HepG2 (cell line): ENCODE measurements around the gene EEFSEC. TPM values are rescaled to one million over a fixed set of nuclear protein-coding genes. Genes with fewer than 3 reads are reported as not detected.

ENCODE experiments used
- ATAC-seq: fragments of 200-7000 bp; cut with Tn5 transposase; 3 replicates; pipeline ENCODE4 v1.9.1; 2020; ENCODE audit warnings: mild to moderate bottlenecking, moderate library complexity
- BruUV-seq: library from RNA; stranded (reverse); fragments of 400-500 nt; replicated peaks from 2 replicates; lab custom pipeline; 2021; lab: Mats Ljungman, UMichigan
- CTCF ChIA-PET: fragments of 300-600 bp; formaldehyde crosslinking; extraction: SDS; loops from one replicate; lab custom pipeline; 2021; ENCODE audit warnings: low total read pairs, inconsistent platforms, low intra/inter-chr PET ratio; lab: Yijun Ruan, JAX
- POLR2A ChIA-PET: fragments of 350-600 bp; sonication (Branson Sonifier 250); formaldehyde crosslinking; loops from one replicate; lab custom pipeline; 2020; ENCODE audit warnings: antibody characterized with exemption, inconsistent platforms; lab: Yijun Ruan, JAX
- DNase-seq: peaks from one replicate; pipeline ENCODE4 v3.0.0-alpha.2; 2015; ENCODE audit warnings: low spot score
- FAIRE-seq: peaks from 3 replicates; lab custom pipeline; 2011; peaks lifted over from hg19 to GRCh38; lab: Jason Lieb, UNC
- H2AFZ ChIP-seq: one replicate; pipeline ENCODE4 v1.6.1; 2011; ENCODE audit warnings: low read length, inconsistent platforms
- H3K27ac ChIP-seq: fragments of 300-600 bp; 3 replicates; pipeline ENCODE4 v1.8.0; 2011; ENCODE audit warnings: mixed run types, mild to moderate bottlenecking, mixed read lengths, low read length, inconsistent platforms; ENCODE audit not compliant: insufficient read depth; ENCODE audit errors: extremely low read length
- H3K27me3 ChIP-seq, 2 experiments: fragments of 200-600 bp in 1 of 2; 2 replicates in 1 of 2; 3 replicates in 1 of 2; pipeline versions ENCODE4 v1.6.0 to v1.8.0; 2011; ENCODE audit warnings: low read length in 2 of 2, mild to moderate bottlenecking in 2 of 2, moderate library complexity in 2 of 2, inconsistent platforms in 1 of 2; ENCODE audit not compliant: insufficient read depth in 2 of 2, control insufficient read depth in 1 of 2
- H3K36me3 ChIP-seq, 2 experiments: fragments of 200-600 bp in 1 of 2; replicated peaks in 1 of 2; 2 replicates in 1 of 2; 3 replicates in 1 of 2; pipeline versions ENCODE4 v1.5.1 to v1.8.0; 2011; ENCODE audit warnings: low read length in 2 of 2, inconsistent platforms in 1 of 2; ENCODE audit not compliant: insufficient read depth in 2 of 2, control insufficient read depth in 1 of 2
- H3K4me1 ChIP-seq: 2 replicates; pipeline ENCODE4 v1.5.1; 2012; ENCODE audit warnings: low read length, inconsistent platforms; ENCODE audit not compliant: insufficient read depth
- H3K4me2 ChIP-seq: 2 replicates; pipeline ENCODE4 v1.6.0; 2011; ENCODE audit warnings: low read depth, low read length, inconsistent platforms
- H3K4me3 ChIP-seq, 3 experiments: fragments of 200-600 bp in 1 of 3; sonication (generic), shearing (Covaris generic) in 1 of 3; replicated peaks in 1 of 3; 2 replicates each; pipeline ENCODE4 v1.5.1; 2011 to 2016; ENCODE audit warnings: low read length in 3 of 3, inconsistent platforms in 2 of 3, low read depth in 2 of 3, mild to moderate bottlenecking in 2 of 3, control low read depth in 1 of 3, mixed read lengths in 1 of 3; ENCODE audit not compliant: insufficient read depth in 1 of 3
- H3K79me2 ChIP-seq: one replicate; pipeline ENCODE4 v1.6.1; 2011; ENCODE audit warnings: low read length, inconsistent platforms; ENCODE audit not compliant: insufficient read depth
- H3K9ac ChIP-seq: 2 replicates; pipeline ENCODE4 v1.6.0; 2011; ENCODE audit warnings: mild to moderate bottlenecking, low read depth, low read length, inconsistent platforms; ENCODE audit not compliant: insufficient read depth
- H3K9me3 ChIP-seq: 2 replicates; pipeline ENCODE4 v1.5.1; 2012; ENCODE audit warnings: mild to moderate bottlenecking, low read length
- H4K20me1 ChIP-seq: 2 replicates; pipeline ENCODE4 v1.6.0; 2011; ENCODE audit warnings: inconsistent platforms, mild to moderate bottlenecking, low read length, moderate library complexity; ENCODE audit not compliant: insufficient read depth
- ATAD3A ChIP-seq: sonication (generic); formaldehyde crosslinking; IDR thresholded peaks from 2 replicates; pipeline ENCODE4 v1.4.0; 2020; ENCODE audit warnings: missing genetic modification reagents
- DR1 ChIP-seq: sonication (generic); formaldehyde crosslinking; IDR thresholded peaks from 2 replicates; pipeline ENCODE4 v1.8.0; 2021; ENCODE audit warnings: mild to moderate bottlenecking, missing genetic modification reagents, inconsistent platforms
- FOSL2 ChIP-seq: sonication (generic); formaldehyde crosslinking; IDR thresholded peaks from 2 replicates; pipeline ENCODE4 v1.4.0; 2020; ENCODE audit warnings: missing genetic modification reagents
- KLF16 ChIP-seq, 2 experiments: sonication (generic) in 1 of 2; formaldehyde crosslinking in 1 of 2; IDR thresholded peaks; 2 replicates each; pipeline versions ENCODE4 v1.6.1 to v1.8.0; 2016 to 2023; ENCODE audit warnings: missing genetic modification reagents in 2 of 2, missing compliant biosample characterization in 1 of 2
- MBD4 ChIP-seq: IDR thresholded peaks from 2 replicates; pipeline ENCODE4 v1.6.1; 2012; ENCODE audit warnings: low read length, inconsistent platforms, borderline replicate concordance
- REL ChIP-seq: sonication (generic); formaldehyde crosslinking; conservative IDR thresholded peaks from 2 replicates; pipeline ENCODE4 v1.8.0; 2022; ENCODE audit warnings: mild to moderate bottlenecking, missing genetic modification reagents, moderate library complexity
- SPEN ChIP-seq: sonication (generic); formaldehyde crosslinking; IDR thresholded peaks from 2 replicates; pipeline ENCODE4 v1.5.1; 2020; ENCODE audit warnings: low read depth, mild to moderate bottlenecking, missing genetic modification reagents
- TAF1 ChIP-seq: sonication (generic); formaldehyde crosslinking; IDR thresholded peaks from 2 replicates; pipeline ENCODE4 v1.4.0; 2020; ENCODE audit warnings: missing genetic modification reagents
- TRIM24 ChIP-seq: sonication (generic); formaldehyde crosslinking; IDR thresholded peaks from 2 replicates; pipeline ENCODE4 v1.8.0; 2022; ENCODE audit warnings: mild to moderate bottlenecking, missing genetic modification reagents
- ZMYM4 ChIP-seq: sonication (generic); formaldehyde crosslinking; IDR thresholded peaks from 2 replicates; pipeline ENCODE4 v1.8.1; 2023; ENCODE audit warnings: mild to moderate bottlenecking, missing genetic modification reagents
- ZNF343 ChIP-seq: sonication (generic); formaldehyde crosslinking; IDR thresholded peaks from 2 replicates; pipeline ENCODE4 v1.4.0; 2020; ENCODE audit warnings: mild to moderate bottlenecking, missing genetic modification reagents
- ZNF546 ChIP-seq: sonication (generic); formaldehyde crosslinking; conservative IDR thresholded peaks from 2 replicates; pipeline ENCODE4 v1.8.1; 2023; ENCODE audit warnings: mild to moderate bottlenecking, missing genetic modification reagents
- WGBS: methylation state at CpG from one replicate; pipeline ENCODE4 v1.1.6; 2017; ENCODE audit warnings: low lambda C conversion rate; 5-methylcytosine and 5-hydroxymethylcytosine counted together
- in situ Hi-C: cut with HindIII; loops from 2 replicates; pipeline ENCODE4 v1.10.0; 2017; ENCODE audit warnings: low pct_unique_long_range_greater_than_20kb; ENCODE audit not compliant: extremely low pct_ligation_motif_present
- intact Hi-C: fragments of 100-400 bp; cut with micrococcal nuclease; formaldehyde crosslinking; loops from one replicate; pipeline ENCODE4 v1.10.0; 2022; ENCODE audit not compliant: unreplicated experiment
- polyA plus RNA-seq, 8 experiments: library from polyadenylated mRNA; depleted of rRNA in 3 of 8; stranded (reverse) in 7 of 8; unstranded in 1 of 8; fragments of >200 nt; fragmentation: Illumina TruSeq in 4 of 8; extraction: Trizol in 4 of 8; gene quantifications; 2 replicates each; pipeline versions ENCODE4 v1.2.1 to v1.2.3, GENCODE V29; 2011 to 2016; ENCODE audit warnings: low read depth in 4 of 8, missing spikeins in 1 of 8, mixed read lengths in 1 of 8; ENCODE audit not compliant: insufficient read depth in 1 of 8
- total RNA-seq, 5 experiments: library from RNA; depleted of rRNA; stranded (reverse); fragments of >200 nt; fragmentation: Illumina TruSeq; extraction: Trizol; gene quantifications; 2 replicates each; pipeline ENCODE4 v1.2.3, GENCODE V29; 2016; ENCODE audit warnings: low read depth in 1 of 5
- TF ChIP-seq, protein P1 (sequence below): IDR thresholded peaks from 2 replicates; pipeline ENCODE4 v1.6.1; 2016; ENCODE audit warnings: mild to moderate bottlenecking, missing biosample characterization, missing genetic modification reagents
- TF ChIP-seq, protein P2 (sequence below): IDR thresholded peaks from 2 replicates; pipeline ENCODE4 v1.4.0; 2020; ENCODE audit warnings: mild to moderate bottlenecking, missing genetic modification reagents
- TF ChIP-seq, protein P3 (sequence below): sonication (generic); formaldehyde crosslinking; IDR thresholded peaks from 2 replicates; pipeline ENCODE4 v1.5.0; 2020; ENCODE audit warnings: missing genetic modification reagents, mild to moderate bottlenecking, borderline replicate concordance
- TF ChIP-seq, protein P4 (sequence below): sonication (generic); formaldehyde crosslinking; IDR thresholded peaks from 2 replicates; pipeline ENCODE4 v1.4.0; 2020; ENCODE audit warnings: missing genetic modification reagents
- TF ChIP-seq, protein P5 (sequence below): sonication (generic); formaldehyde crosslinking; IDR thresholded peaks from 2 replicates; pipeline ENCODE4 v1.4.0; 2020; ENCODE audit warnings: missing genetic modification reagents, borderline replicate concordance

EEFSEC gene
- total and polyA plus RNA-seq, 2 of the 13 experiments (the other 11 are each of a cell fraction or from before 2014, with no cell fraction given): 6.4 to 24.2 TPM

DNA sequence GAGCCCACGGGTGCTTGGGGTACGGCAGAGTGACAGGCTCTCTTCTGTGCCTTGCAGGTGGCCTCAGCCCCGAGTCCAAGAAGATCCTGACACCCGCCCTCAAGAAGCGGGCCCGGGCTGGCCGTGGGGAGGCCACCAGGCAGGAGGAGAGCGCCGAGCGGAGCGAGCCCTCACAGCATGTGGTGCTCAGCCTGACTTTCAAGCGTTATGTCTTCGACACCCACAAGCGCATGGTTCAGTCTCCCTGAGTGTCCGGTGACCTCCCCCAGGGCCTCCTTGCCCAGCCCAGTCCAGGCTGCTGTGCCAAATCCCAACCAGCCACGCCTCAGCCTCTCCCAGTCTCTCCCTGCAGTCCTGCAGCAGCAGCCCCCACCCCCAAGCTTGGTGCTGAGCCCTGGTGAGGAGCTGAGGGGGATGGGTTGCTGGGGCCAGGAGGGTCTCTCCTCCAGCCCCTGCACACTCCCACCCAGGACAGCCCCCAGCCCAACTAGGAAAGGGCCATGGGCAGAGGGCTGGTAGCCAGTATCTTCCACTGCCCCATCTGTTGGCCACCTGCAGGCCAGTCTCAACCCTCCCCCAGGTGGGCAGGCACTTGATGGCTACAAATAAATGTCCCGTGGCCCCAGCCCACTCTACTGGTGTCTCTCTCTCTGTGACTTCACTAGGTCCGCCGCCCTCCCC, 254.9 kb downstream of the EEFSEC start:
- Histone ChIP-seq H3K4me3 (no peak overlapping the region), H2AFZ (no peak overlapping the region), H3K36me3 (peaks cover 1 to 6% of the 10 kb centered on the region in 2 experiments; a peak in 1 of 5 replicates), H3K4me1 (peaks cover 6% of the 10 kb centered on the region), H3K79me2 (no peaks in the 10 kb centered on the region), H3K27ac (no peak overlapping the region), H3K9ac (no peak overlapping the region), H3K27me3 (no peaks in the 10 kb centered on the region), H3K9me3 (no peaks in the 10 kb centered on the region), H3K4me2 (no peak overlapping the region), H4K20me1 (no peaks in the 10 kb centered on the region)
- BruUV-seq: no TSS peak
- ChIA-PET CTCF (no interaction called here), POLR2A (no interaction called here)
- FAIRE-seq (no peak), ATAC-seq (no peak), DNase-seq (no peak)
- in situ Hi-C loops: no loop called here
- intact Hi-C loops: no loop called here
- WGBS: 93% methylated on average over 3 of the region's 19 CpGs
- TF ChIP-seq SPEN: no peak
- TF ChIP-seq TAF1: no peak
- no peak for TF ChIP-seq DR1 (CRISPR knock-in tag)
- no peak for TF ChIP-seq ZNF546 (CRISPR knock-in tag)
- TF ChIP-seq KLF16 (CRISPR knock-in tag; IDR thresholded peaks at IDR 0.05): no peak
- TF ChIP-seq FOSL2 (CRISPR knock-in tag): no peak
- TF ChIP-seq TRIM24 (CRISPR knock-in tag): no peak
- TF ChIP-seq, protein P1, sequence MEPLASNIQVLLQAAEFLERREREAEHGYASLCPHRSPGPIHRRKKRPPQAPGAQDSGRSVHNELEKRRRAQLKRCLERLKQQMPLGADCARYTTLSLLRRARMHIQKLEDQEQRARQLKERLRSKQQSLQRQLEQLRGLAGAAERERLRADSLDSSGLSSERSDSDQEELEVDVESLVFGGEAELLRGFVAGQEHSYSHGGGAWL: no peak
- TF ChIP-seq ZNF343 (CRISPR knock-in tag): no peak
- no peak for TF ChIP-seq MBD4
- TF ChIP-seq, protein P2, sequence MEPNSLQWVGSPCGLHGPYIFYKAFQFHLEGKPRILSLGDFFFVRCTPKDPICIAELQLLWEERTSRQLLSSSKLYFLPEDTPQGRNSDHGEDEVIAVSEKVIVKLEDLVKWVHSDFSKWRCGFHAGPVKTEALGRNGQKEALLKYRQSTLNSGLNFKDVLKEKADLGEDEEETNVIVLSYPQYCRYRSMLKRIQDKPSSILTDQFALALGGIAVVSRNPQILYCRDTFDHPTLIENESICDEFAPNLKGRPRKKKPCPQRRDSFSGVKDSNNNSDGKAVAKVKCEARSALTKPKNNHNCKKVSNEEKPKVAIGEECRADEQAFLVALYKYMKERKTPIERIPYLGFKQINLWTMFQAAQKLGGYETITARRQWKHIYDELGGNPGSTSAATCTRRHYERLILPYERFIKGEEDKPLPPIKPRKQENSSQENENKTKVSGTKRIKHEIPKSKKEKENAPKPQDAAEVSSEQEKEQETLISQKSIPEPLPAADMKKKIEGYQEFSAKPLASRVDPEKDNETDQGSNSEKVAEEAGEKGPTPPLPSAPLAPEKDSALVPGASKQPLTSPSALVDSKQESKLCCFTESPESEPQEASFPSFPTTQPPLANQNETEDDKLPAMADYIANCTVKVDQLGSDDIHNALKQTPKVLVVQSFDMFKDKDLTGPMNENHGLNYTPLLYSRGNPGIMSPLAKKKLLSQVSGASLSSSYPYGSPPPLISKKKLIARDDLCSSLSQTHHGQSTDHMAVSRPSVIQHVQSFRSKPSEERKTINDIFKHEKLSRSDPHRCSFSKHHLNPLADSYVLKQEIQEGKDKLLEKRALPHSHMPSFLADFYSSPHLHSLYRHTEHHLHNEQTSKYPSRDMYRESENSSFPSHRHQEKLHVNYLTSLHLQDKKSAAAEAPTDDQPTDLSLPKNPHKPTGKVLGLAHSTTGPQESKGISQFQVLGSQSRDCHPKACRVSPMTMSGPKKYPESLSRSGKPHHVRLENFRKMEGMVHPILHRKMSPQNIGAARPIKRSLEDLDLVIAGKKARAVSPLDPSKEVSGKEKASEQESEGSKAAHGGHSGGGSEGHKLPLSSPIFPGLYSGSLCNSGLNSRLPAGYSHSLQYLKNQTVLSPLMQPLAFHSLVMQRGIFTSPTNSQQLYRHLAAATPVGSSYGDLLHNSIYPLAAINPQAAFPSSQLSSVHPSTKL (CRISPR knock-in tag): no peak
- TF ChIP-seq ATAD3A (CRISPR knock-in tag): no peak
- TF ChIP-seq, protein P3, sequence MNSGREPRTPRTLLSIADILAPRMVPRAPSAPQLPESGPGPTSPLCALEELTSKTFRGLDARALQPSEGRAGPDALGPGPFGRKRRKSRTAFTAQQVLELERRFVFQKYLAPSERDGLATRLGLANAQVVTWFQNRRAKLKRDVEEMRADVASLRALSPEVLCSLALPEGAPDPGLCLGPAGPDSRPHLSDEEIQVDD: no peak
- TF ChIP-seq, protein P4, sequence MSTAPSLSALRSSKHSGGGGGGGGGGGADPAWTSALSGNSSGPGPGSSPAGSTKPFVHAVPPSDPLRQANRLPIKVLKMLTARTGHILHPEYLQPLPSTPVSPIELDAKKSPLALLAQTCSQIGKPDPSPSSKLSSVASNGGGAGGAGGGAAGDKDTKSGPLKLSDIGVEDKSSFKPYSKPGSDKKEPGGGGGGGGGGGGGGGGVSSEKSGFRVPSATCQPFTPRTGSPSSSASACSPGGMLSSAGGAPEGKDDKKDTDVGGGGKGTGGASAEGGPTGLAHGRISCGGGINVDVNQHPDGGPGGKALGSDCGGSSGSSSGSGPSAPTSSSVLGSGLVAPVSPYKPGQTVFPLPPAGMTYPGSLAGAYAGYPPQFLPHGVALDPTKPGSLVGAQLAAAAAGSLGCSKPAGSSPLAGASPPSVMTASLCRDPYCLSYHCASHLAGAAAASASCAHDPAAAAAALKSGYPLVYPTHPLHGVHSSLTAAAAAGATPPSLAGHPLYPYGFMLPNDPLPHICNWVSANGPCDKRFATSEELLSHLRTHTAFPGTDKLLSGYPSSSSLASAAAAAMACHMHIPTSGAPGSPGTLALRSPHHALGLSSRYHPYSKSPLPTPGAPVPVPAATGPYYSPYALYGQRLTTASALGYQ: no peak
- TF ChIP-seq, protein P5, sequence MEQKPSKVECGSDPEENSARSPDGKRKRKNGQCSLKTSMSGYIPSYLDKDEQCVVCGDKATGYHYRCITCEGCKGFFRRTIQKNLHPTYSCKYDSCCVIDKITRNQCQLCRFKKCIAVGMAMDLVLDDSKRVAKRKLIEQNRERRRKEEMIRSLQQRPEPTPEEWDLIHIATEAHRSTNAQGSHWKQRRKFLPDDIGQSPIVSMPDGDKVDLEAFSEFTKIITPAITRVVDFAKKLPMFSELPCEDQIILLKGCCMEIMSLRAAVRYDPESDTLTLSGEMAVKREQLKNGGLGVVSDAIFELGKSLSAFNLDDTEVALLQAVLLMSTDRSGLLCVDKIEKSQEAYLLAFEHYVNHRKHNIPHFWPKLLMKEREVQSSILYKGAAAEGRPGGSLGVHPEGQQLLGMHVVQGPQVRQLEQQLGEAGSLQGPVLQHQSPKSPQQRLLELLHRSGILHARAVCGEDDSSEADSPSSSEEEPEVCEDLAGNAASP (CRISPR knock-in tag): no peak
- no peak for TF ChIP-seq ZMYM4 (CRISPR knock-in tag)
- no peak for TF ChIP-seq REL (CRISPR knock-in tag)
